Measurements from ENCODE around the gene SLC12A7. TPM values are rescaled to one million over a fixed set of nuclear protein-coding genes. Genes with fewer than 3 reads are reported as not detected.

The SLC12A7 gene
- total and polyA plus RNA-seq, 2 of the 13 experiments (the other 11 are each of a cell fraction or from before 2014, with no cell fraction given), result 14.0 to 18.5 TPM

DNA sequence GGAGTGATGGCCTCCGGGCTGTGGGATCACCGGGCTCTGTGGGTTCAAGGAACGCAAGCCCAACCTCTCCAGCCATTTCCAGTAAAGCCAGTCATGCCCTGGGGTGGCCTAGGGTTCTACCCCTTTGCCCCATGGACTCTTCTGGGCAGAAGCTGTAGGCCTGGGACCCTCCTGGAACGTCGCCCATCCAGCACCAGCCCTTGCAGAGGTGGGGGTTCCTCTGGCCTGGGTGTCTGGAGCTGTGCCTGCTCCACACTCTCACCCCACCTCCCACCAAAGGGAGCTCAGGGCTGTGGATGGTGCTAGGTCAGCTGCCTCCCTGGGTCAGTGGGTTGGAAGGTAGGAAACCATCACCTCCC is 1.4 kb upstream of the SLC12A7 start (continued):
- no peak for TF ChIP-seq GZF1 (CRISPR knock-in tag; IDR thresholded peaks at IDR 0.05)
- TF ChIP-seq ZNF547 (CRISPR knock-in tag; IDR thresholded peaks at IDR 0.05), result no peak

DNA sequence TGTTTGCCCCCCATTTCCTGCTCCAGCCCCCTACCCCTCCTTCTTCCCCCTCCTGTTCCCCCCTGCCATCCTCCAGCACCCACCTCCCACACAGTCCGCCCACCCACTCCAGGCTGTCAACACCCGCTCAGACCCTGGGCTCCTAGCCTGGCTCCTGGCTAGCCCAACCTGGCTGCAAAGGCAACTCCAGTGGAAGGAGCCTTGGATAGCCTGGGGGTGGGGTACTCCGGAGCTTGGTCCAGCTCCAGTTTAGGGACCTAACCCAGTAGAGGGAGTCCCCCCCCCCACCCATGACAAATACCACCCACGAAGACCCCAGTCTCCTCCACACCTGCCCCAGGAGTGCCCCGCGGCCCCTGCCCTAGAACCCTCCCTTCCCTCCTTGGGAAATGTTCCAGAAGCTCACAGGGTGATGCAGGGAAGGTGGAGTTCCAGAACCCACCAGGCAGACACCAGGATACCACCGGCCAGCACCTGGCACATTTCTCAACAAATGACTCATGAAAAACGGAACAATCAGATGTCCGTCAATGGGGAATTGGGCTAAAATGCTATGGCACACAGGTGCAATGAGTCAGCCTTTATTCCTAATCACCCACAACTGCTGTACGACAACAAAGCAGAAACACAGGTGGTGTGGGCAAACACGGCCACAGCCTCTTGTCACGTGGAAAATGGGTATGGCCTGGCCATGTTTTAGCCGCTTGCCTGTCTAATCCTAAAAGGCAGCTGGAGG is 901 bp upstream of the SLC12A7 start:
- POLR2A ChIA-PET, result interaction anchor here (0.6 to 1.2 kb wide), 2 partner anchors 26 to 35 kb away, joined by 3 to 8 read pairs; no protein-coding TSS in a partner anchor
- no TSS peak for BruUV-seq (replicated peaks)
- intact Hi-C loops (cut with micrococcal nuclease; ENCODE audit: unreplicated experiment) (no loop called here), in situ Hi-C loops (cut with HindIII; ENCODE audit: extremely low pct_ligation_motif_present, low pct_unique_long_range_greater_than_20kb) (no loop called here)
- FAIRE-seq (no peak), ATAC-seq (no peak), DNase-seq (ENCODE audit: low spot score) (peak; percentile 20)
- Histone ChIP-seq H3K36me3 (replicated peaks in 1 of 2; ENCODE audit: control insufficient read depth in 1 of 2, insufficient read depth in 2 of 2, low read length in 2 of 2) (no peaks in the 10 kb centered on the region), H3K27ac (ENCODE audit: extremely low read length, insufficient read depth, low read length) (no peak overlapping the region), H3K27me3 (ENCODE audit: control insufficient read depth in 1 of 2, insufficient read depth in 2 of 2, low read length in 2 of 2) (peaks cover 18 to 53% of the 10 kb centered on the region in 2 experiments), H3K4me2 (ENCODE audit: low read depth, low read length) (0 out of 2 replicates have a peak overlapping the region, but pooled peaks have one; percentile 9), H3K4me1 (ENCODE audit: insufficient read depth, low read length) (peaks cover 49% of the 10 kb centered on the region), H3K9me3 (ENCODE audit: low read length) (no peaks in the 10 kb centered on the region), H3K79me2 (ENCODE audit: insufficient read depth, low read length) (peaks cover 22% of the 10 kb centered on the region), H4K20me1 (ENCODE audit: insufficient read depth, low read length) (no peaks in the 10 kb centered on the region), H3K9ac (ENCODE audit: insufficient read depth, low read depth, low read length) (no peak overlapping the region), H3K4me3 (replicated peaks in 1 of 3; ENCODE audit: insufficient read depth in 1 of 3, low read depth in 2 of 3, low read length in 3 of 3) (no peak overlapping the region), H2AFZ (ENCODE audit: low read length) (no peak overlapping the region)
- WGBS (ENCODE audit: low lambda C conversion rate), result 27% methylated on average over 11 of the region's 13 CpGs
- CTCF ChIA-PET (ENCODE audit: low intra/inter-chr PET ratio, low total read pairs), result no interaction called here
- peak; percentile 49; the same call in 1 of the 2 replicates for TF ChIP-seq NFE2 (CRISPR knock-in tag; IDR thresholded peaks at IDR 0.05)
- TF ChIP-seq PHF8 (CRISPR knock-in tag; IDR thresholded peaks at IDR 0.05), result no peak
- 0 out of 2 replicates have a peak, but pooled peaks have one; percentile 8 for TF ChIP-seq BHLHE40 (IDR thresholded peaks at IDR 0.05; ENCODE audit: low read length)
- peak; percentile 55 for TF ChIP-seq FOSL2 (CRISPR knock-in tag; IDR thresholded peaks at IDR 0.05)
- TF ChIP-seq SAP130 (CRISPR knock-in tag; IDR thresholded peaks at IDR 0.05; ENCODE audit: low read depth), result peak; percentile 13; the same call in 1 of the 2 replicates
- TF ChIP-seq NFE2L2 (IDR thresholded peaks at IDR 0.05; ENCODE audit: low read length), result peak; percentile 40; the same call in 1 of the 2 replicates
- 0 out of 4 replicates have a peak, but pooled peaks of 1 of the 2 experiments have one; percentile 29 for TF ChIP-seq MAFK (conservative IDR thresholded peaks at IDR 0.05 in 1 of 2, IDR thresholded peaks at IDR 0.05 in 1 of 2; ENCODE audit: low read length in 2 of 2)
- no peak for TF ChIP-seq MIXL1 (CRISPR knock-in tag; IDR thresholded peaks at IDR 0.05)
